ENCODE data around the gene DUSP16.

DNA sequence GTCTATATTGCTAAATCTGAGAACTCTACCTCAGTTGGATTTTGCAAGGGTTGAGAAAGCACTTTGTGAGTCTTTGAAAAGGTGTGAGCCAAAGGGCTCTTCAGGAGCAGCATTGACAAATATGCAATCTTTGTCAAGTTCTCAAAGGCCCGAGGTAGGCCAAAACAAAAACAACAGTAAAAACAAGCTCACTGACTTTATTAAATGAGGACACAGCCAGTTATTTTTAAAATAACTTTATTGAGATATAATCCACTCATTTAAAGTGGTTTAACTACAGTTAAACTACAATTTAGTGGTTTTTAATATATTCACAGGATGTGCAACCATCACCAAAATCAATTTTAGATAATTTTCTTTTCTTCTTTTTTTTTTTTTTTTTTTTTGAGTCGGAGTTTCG lies 47.0 kb upstream of the DUSP16 start:
- TF ChIP-seq CTCF (IDR thresholded peaks at IDR 0.05) (no peak), POLR2AphosphoS5 (IDR thresholded peaks at IDR 0.05) (no peak), POLR2A (IDR thresholded peaks at IDR 0.05) (no peak)

Measured in sigmoid colon (tissue), 4 donors.